ENCODE data around the gene XRCC5.
"Not testable (repeated sequence)": the region's sequence is repeated elsewhere in the genome, so short reads cannot be mapped to it uniquely, and the experiment has no call there.

DNA sequence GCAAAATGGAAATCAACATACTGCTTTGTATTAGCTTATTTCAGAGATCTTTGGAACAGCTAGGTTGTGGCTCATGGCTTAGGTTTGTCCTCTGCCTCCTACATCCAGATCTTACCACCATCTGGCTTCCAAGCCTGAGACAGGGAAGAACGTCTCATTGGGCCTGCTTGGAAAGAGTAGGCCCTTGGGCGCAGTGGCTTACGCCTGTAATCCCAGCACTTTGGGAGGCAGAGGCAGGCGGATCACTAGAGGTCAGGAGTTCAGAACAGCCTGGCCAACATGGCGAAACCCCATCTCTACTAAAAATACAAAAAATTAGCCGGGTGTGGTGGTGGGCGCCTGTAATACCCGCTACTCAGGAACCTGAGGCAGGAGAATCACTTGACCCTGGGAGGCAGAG, 99.5 kb downstream of the XRCC5 start:
- TF ChIP-seq, protein P1, sequence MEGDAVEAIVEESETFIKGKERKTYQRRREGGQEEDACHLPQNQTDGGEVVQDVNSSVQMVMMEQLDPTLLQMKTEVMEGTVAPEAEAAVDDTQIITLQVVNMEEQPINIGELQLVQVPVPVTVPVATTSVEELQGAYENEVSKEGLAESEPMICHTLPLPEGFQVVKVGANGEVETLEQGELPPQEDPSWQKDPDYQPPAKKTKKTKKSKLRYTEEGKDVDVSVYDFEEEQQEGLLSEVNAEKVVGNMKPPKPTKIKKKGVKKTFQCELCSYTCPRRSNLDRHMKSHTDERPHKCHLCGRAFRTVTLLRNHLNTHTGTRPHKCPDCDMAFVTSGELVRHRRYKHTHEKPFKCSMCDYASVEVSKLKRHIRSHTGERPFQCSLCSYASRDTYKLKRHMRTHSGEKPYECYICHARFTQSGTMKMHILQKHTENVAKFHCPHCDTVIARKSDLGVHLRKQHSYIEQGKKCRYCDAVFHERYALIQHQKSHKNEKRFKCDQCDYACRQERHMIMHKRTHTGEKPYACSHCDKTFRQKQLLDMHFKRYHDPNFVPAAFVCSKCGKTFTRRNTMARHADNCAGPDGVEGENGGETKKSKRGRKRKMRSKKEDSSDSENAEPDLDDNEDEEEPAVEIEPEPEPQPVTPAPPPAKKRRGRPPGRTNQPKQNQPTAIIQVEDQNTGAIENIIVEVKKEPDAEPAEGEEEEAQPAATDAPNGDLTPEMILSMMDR (IDR thresholded peaks at IDR 0.05) = not testable (repeated sequence)
- not testable (repeated sequence) for TF ChIP-seq POLR2A (IDR thresholded peaks at IDR 0.05)
